Gastroesophageal sphincter (tissue), 3 donors: Measurements from ENCODE around the gene TMEM170B.

Experiments used
- EP300 ChIP-seq: sonication (generic); formaldehyde crosslinking; IDR thresholded peaks from one replicate; pipeline ENCODE4 v1.6.1; 2017; ENCODE audit warnings: antibody characterized with exemption, mild to moderate bottlenecking
- POLR2AphosphoS5 ChIP-seq: sonication (generic); formaldehyde crosslinking; IDR thresholded peaks from one replicate; pipeline ENCODE4 v1.6.1; 2017; ENCODE audit warnings: antibody characterized with exemption
- TF ChIP-seq, protein P1 (sequence below), 4 experiments: fragments of 200-600 bp in 2 of 4; fragments of 450-650 bp in 2 of 4; sonication (generic) in 1 of 4; IDR thresholded peaks; one replicate each; pipeline ENCODE4 v1.5.1; 2017 to 2019; ENCODE audit warnings: antibody characterized with exemption in 4 of 4, mild to moderate bottlenecking in 2 of 4, moderate library complexity in 2 of 4

- TF ChIP-seq POLR2AphosphoS5 = no peak
- no peak for TF ChIP-seq EP300
- TF ChIP-seq, protein P1, sequence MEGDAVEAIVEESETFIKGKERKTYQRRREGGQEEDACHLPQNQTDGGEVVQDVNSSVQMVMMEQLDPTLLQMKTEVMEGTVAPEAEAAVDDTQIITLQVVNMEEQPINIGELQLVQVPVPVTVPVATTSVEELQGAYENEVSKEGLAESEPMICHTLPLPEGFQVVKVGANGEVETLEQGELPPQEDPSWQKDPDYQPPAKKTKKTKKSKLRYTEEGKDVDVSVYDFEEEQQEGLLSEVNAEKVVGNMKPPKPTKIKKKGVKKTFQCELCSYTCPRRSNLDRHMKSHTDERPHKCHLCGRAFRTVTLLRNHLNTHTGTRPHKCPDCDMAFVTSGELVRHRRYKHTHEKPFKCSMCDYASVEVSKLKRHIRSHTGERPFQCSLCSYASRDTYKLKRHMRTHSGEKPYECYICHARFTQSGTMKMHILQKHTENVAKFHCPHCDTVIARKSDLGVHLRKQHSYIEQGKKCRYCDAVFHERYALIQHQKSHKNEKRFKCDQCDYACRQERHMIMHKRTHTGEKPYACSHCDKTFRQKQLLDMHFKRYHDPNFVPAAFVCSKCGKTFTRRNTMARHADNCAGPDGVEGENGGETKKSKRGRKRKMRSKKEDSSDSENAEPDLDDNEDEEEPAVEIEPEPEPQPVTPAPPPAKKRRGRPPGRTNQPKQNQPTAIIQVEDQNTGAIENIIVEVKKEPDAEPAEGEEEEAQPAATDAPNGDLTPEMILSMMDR (IDR thresholded peaks at IDR 0.05) = no peak
These were observed 6.5 kb downstream of the TMEM170B start for GRCh38 chr6:11543919-11544518.
